GM18867 (cell line): Measurements from ENCODE around the gene MAN2B2.
"Not testable (repeated sequence)": the region's sequence is repeated elsewhere in the genome, so short reads cannot be mapped to it uniquely, and the experiment has no call there.

Source experiments
- ATAC-seq: cut with Tn5 transposase; IDR thresholded peaks from one replicate; pipeline ENCODE4 v1.9.1; 2021; ENCODE audit warnings: mild to moderate bottlenecking, moderate library complexity; ENCODE audit not compliant: unreplicated experiment

Gene MAN2B2

GRCh38 chr4:6613676-6614651 is 39.0 kb downstream of the MAN2B2 start:
- no peak for ATAC-seq

GRCh38 chr4:6614701-6615230 is 39.8 kb downstream of the MAN2B2 start:
- no peak for ATAC-seq

- ATAC-seq: no peak
These were observed 41.4 kb downstream of the MAN2B2 start for GRCh38 chr4:6616087-6616995.

GRCh38 chr4:6617246-6617645 is 42.3 kb downstream of the MAN2B2 start:
- ATAC-seq: no peak

GRCh38 chr4:6618386-6619115 is 43.6 kb downstream of the MAN2B2 start:
- no peak for ATAC-seq

- no peak for ATAC-seq
These were observed 44.1 kb downstream of the MAN2B2 start for GRCh38 chr4:6619116-6619465.

GRCh38 chr4:6619466-6620255 is 44.7 kb downstream of the MAN2B2 start:
- no peak for ATAC-seq

- no peak for ATAC-seq
These were observed 45.3 kb downstream of the MAN2B2 start for GRCh38 chr4:6620296-6620695.

- no peak for ATAC-seq
These were observed 46.0 kb downstream of the MAN2B2 start for GRCh38 chr4:6620891-6621555.

GRCh38 chr4:6621556-6621927 is 46.6 kb downstream of the MAN2B2 start:
- ATAC-seq: no peak

GRCh38 chr4:6622744-6623143 is 47.8 kb downstream of the MAN2B2 start:
- no peak for ATAC-seq

- no peak for ATAC-seq
These were observed 50.3 kb downstream of the MAN2B2 start for GRCh38 chr4:6625256-6625655.

GRCh38 chr4:6626066-6626465 is 51.1 kb downstream of the MAN2B2 start:
- no peak for ATAC-seq

- ATAC-seq: no peak
These were observed 52.8 kb downstream of the MAN2B2 start for GRCh38 chr4:6627832-6628231.

- not testable (repeated sequence) for ATAC-seq
These were observed 53.5 kb downstream of the MAN2B2 start for GRCh38 chr4:6628484-6628883.

- ATAC-seq: no peak
These were observed 57.1 kb downstream of the MAN2B2 start for GRCh38 chr4:6632125-6632524.

GRCh38 chr4:6633091-6633906 is 58.3 kb downstream of the MAN2B2 start:
- ATAC-seq: no peak

- no peak for ATAC-seq
These were observed 59.8 kb downstream of the MAN2B2 start for GRCh38 chr4:6634746-6635145.
